Measurements from ENCODE around the gene SUCLG2.

GRCh38 chr3:67376416-67376815 lies 278.0 kb downstream of the SUCLG2 start:
- TF ChIP-seq CTCF (conservative IDR thresholded peaks at IDR 0.05; ENCODE audit: low read depth, low read length) (no peak), EZH2 (IDR thresholded peaks at IDR 0.05; ENCODE audit: low read length, unreplicated experiment) (no peak)
